Stimulated activated CD8-positive, alpha-beta memory T cell treated with anti-CD3 and anti-CD28 coated beads, Interleukin-2, amount 100 ng/mL, for 48 hours (primary cell): Measurements from ENCODE around the gene GPHA2.

Source experiments
- DNase-seq, 2 donors: peaks; one replicate each; pipeline ENCODE4 v3.0.0-alpha.2; 2020; ENCODE audit warnings: low read depth in 2 of 2

GPHA2 gene

DNA sequence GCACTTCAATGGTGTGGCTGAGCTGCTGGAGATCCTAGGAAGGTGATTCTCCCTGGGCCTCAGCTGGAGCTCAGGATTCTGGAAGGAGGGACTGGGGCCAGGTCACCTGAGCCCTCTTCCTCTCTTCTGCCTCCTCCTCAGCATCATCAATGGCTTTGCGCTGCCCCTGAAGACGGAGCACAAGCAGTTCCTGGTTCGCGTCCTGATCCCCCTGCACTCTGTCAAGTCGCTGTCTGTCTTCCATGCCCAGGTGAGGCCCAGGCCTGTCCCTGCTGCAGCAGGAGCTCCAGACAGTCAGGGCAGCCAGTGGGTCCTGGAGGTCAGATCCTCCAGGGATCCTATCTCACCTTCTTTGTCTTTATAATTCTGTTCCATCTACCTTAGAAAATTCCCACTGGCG, 5.4 kb downstream of the GPHA2 start:
- no peak for DNase-seq

DNA sequence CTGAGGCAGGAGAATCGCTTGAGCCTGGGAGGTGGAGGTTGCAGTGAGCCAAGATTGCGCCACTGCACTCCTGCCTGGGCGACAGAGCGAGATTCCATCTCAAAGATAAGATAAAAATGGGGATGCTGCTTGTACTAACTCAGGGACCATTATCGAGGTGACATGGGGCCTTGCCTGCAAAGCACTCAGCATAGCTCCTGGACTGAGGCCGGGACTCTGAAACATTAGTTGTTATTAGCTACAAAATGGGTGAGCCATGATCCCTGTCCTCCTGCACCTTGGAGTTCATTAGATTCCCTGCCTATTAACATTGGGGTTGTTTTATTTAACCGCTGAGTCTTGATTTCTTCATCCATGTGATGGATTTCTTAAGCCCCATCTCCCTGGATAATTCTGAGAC, 6.1 kb downstream of the GPHA2 start:
- DNase-seq, result no peak

DNA sequence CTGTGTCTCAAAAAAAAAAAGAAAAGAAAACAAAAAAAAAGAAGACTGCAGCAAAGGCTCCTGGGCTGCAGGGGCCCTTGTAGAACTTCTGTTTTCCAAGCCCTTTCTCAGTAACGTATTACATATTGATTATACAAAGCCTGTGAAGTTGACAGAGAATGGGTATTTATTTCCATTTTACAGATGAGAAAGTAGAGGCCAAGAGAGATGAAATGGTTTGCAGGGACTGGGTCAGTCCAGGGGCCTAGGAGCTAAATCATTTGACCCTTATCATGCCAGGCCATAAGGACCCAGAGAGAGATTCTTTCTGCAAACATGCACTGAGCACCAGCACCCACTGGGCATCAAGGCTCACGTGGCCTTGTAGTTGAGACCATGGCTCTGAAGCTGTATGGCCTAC, 6.7 kb downstream of the GPHA2 start:
- no peak for DNase-seq

DNA sequence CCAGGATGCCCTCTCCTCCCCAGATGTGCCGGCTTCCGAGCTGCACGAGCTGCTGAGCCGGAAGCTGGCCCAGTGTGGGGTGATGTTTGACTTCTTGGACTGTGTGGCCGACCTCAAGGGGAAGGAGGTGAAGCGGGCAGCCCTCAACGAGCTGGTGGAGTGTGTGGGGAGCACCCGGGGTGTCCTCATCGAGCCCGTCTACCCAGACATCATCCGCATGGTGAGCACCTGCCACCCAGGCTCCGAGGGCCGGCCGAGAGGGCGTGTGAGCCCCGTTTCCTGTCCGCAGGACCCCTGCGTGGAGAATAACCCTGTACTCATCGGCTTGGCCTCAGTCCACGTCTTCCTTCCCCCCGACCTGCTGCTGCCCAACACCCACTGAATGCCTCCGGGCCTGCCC, 9.0 kb downstream of the GPHA2 start:
- DNase-seq, result no peak

DNA sequence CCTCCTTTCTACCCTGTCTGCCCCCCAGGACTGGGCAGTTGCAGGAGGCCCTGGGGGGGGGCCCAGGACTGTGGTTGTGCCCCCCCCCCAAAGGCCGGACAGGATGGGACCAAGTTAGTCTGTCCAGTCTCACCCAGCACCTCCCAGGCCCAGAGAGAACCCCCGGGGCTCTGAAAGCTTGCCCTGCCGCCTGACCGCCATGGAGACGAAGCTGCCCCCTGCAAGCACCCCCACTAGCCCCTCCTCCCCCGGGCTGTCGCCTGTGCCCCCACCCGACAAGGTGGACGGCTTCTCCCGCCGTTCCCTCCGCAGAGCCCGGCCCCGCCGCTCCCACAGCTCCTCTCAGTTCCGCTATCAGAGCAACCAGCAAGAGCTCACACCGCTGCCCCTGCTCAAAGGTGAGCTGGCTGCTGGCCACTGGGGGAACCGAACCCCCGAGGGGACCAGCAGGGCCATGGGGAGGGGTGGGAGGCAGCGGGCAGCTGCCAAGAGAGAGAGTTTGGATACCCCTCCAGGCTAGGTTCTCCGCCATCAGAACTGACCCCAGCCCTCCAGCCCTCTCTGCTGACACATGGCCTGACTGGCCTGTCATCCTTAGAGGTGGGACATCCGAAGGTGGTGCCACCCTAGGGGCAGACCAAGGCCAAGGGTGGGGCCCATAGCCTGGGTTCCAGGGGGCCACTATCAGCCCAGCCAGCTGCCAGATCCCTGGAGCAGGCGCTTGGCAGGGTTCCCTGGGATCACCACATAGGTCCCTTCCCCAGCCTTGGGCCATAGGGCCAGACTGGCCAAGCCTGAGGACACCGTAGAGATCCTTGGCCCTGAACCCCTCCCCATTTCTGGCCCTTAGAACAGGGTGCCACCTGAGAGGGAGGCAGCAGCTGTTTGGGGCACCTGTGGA, 9.9 kb downstream of the GPHA2 start:
- no peak for DNase-seq

DNA sequence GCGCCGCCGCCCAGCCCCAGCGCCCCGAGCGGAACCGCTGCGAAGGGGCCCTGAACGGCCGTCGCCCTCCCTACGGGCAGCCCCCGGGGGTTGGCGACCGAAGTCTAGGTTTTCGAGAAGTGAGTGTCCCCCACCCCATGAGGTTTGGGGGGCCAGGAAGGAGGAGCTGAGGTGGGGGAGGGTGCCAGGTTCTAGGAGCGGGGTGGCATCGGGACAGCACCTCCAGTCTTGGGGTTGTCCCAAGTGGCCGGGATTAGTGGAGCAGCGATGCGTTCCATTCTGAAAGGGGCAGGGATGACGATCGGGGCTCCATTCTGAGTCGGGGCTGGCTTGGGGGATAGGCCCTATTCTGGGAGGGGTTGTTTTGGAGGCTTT, 10.8 kb downstream of the GPHA2 start:
- no peak for DNase-seq

DNA sequence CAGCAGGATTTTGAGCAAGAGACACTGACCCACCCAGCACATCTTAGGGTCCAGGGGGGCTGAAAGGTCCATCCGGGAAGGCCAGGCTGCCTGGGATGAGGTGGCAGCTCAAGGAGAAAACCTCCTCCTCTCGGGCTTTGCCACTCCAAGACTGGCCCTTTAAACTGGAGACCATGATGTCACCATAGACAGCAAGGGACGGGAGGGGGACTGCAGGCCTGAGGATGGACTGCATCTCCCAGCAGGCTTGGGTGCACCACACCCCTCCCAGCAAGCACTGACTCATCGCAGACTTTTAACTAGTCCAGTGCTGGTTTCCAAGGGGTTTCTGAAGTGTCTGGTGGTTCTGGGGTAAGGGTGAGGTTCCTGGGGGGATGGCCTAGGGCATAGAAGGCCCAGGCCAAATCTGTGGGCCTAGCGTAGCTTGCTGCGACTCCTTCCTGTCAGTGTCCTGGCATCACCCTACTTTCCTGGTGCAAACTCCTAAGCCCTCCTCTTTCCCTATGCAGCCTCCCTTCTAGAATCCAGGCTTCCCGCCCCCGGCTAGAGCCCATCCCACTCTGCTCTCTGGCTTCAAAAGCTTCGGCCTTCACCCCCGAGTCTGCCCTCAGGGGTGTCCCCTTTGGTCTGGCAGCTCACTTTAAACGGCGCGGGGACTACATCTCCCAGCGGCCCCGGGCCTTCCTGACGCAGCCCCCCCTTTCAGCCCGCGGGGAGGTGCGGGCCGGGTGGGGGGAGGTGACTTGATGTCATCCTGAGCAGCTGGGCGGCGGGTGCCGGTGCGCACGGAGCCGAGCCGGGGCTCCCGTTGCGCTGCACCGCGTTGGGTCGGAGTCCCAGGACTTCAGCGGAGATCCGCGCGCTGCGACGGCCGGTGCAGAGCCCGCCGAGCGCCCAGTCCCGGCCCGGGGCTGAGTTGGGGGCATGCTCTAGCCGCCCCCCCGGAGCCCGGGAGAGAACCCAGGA, 11.5 kb downstream of the GPHA2 start, which contains the start of gene PPP2R5B:
Gene PPP2R5B, plus strand, starts transcription at position 746 of the 966 bp plus-strand sequence. CDS start 1,046 bp downstream, outside the sequence.
- DNase-seq, result peak; percentile 80

DNA sequence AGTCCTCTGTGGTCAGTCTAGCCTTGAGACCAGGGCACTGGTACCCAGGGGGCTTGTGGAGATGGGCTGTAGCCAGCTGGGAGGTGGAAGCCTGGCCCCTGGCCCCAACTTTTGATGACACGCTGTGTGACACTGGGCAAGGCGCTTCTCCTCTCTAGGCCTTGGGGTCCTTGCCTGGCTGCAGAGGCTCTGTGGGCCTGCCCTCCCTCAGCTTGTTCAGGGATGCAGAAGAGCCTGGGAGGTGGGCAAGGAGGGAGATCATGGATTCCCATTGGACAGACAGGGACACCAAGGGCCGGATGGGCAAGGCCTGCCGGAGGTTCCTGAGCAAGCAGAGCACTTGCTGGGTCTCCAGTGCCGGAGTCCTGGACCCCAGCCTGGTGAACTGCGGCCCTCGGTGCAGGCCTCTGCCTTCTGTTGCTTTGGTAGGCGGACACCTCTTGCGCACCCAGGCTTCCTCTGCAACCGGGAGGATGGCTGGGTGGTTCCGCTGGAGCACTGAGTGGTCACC, 12.5 kb downstream of the GPHA2 start:
- no peak for DNase-seq

DNA sequence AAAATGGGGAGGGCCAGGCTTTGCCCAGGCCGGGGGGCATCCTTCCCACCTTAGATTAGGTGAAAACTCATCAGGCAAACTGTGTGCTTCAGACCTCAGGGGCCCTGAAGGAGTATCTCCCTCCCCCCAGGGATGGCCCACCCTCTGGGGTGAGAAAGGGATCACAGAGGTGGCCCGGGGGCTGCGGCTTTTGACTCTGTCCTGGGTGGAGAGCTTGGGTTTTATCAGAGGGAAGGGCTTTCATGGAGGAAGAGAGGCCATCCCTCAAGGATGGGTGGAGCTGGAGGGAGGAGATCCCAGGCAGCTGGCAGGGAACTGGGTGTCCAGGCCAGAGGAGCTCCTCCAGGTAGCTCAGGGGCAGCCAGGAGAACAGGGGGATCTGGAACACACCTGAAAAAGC, 14.3 kb downstream of the GPHA2 start:
- no peak for DNase-seq

DNA sequence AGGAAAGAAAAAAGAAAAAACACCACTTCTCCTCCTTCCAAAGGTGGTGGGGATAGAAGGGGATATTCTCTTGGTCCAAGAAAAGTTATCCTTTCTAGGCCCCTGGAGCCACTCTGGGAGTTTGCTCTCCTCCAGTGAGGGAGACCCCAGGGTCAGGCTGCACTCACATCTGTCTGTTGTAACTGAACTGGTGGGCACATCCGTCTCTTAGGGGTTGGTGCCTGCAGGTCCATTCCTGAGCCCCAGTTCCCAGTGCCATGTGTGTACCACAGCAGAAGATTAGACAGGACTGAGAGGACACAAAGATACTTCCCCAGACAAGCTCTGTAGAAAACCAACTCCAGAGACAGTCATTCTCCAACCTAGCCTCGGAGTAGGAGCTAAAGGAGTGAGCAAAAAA, 15.6 kb downstream of the GPHA2 start:
- no peak for DNase-seq

DNA sequence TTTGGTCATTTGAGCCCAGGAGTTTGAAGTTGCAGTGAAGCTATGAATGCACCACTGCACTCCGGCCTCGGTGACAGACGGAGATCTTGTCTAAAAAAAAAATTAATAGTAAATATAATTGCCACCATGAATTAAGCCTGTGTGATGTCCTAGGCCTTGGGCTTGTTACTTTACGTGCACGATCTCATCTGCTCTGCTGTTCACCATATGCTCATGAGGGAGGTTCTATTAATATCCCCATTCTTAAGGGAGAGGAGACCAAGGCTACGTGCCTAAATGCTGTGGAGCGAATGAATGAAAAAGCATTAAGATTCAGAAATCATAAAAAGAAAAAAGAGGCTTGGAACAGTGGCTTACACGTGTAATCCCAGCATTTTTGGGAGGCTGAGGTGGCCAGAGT, 16.1 kb downstream of the GPHA2 start:
- DNase-seq, result no peak

DNA sequence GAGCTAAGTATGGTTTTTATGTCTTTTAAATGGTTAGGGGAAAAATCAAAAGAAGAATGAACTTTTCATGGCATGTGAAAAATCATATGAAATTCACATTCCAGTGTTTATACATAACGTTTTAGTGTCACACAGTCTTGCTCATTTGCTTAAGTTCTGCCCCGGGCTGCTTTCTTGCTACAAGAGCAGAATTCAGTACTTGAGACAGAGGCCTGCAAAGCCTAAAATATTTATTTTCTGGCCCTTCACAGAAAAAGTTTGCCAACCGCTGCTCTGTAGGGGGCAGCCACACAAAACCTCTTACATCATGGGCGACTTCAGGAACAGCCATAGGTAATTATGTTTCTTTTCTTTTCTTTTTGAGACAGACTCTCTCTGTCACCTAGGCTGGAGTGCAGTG, 17.7 kb downstream of the GPHA2 start:
- no peak for DNase-seq

DNA sequence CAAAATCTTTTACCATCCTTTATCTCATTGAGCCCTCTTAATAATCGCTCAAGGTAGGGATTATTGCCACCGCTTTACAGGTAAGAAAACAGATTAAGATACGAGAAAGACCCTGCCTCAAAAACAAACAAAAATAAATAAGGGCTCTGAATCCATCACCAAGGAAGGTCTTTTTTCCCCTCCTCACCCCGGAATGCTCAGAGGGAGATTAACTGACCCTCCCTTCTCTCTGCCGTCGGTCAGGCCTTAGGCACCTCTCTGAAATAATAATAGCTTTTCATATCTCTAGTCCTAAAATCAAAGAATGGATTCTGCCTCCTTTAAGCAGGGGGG, 18.1 kb downstream of the GPHA2 start:
- DNase-seq, result no peak

DNA sequence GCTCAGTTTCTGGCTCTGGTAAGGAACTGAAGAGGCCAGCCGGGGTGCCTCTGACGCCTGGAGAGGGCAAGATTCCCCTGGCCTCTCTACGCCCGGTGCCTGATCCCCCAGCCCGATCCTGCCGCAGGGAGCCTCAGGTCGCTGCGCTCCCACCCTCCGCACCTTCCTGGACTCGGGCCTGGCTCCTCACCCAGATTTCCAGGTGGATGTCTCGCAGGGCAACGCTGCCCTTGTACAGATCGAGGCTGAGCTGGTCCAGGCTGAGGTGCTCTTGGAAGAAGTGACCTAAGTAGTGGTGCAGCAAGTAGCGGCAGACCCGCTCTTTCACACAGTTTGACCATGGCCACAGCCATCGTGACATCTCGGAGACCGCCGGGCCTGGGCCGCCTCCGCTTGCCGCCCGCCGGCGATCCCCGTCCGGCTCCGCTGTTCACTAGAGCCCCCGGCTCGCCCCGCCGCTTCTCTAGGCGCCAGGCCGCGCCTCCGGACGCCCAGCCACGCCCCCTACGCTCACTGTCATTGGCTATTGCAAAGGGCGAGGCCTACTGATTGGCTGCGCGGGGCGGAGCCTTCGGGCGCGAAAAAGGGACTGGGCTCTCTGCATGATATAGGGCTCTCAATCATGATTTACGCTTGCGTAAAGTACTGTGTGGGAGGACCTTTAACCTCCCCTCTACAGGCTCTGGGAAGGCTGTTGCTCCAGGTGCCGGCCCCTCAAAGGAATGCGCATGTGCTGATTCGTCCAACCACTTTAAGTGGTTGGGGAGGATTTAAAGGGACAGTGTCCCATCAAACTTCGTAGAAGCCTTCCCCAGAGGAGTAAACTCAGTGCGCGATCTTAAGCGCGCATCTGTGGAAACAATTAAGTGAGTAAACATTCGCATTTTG, 18.7 kb downstream of the GPHA2 start, which contains the start of gene ATG2A:
Gene ATG2A, minus strand, starts transcription at position 435 of the 888 bp plus-strand sequence. Its CDS starts 74 bp downstream, at position 361.
- DNase-seq, result peak; percentile 98 to 99

DNA sequence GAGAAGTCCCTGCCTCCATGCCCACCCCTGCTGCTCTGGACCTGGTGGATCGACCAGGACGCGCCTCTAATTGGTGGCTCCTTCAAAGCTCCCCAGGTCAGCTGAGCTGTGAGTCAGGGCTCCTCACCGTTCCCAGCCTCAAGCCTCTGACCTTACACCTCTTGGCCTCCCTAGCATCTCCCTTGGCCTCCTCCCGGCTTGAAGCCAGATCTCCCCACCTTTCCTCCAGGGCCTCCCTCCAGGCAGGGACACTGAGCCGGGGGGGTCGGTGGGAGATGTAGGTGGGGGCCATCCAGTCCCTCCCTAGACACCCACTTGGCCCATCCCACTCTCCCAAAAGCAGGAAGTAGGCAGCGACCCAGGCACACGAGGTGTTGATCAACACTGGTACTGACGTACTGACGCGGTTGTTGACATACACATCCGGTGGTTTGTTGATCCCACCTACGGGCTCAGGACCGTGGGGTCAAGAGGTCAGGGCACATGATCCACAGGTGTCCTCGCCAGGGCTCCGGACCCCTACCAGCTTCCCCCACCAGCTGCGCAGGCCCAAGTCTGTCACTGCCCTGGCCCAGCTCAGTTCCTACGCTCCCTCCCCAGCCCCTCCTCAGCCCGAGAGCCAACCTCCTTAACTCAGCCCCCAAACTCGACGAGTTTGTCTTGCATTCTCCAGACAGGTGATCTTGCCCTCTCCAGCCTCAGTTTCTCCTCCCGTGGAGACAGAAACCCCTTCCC, 19.5 kb downstream of the GPHA2 start:
- DNase-seq, result no peak

DNA sequence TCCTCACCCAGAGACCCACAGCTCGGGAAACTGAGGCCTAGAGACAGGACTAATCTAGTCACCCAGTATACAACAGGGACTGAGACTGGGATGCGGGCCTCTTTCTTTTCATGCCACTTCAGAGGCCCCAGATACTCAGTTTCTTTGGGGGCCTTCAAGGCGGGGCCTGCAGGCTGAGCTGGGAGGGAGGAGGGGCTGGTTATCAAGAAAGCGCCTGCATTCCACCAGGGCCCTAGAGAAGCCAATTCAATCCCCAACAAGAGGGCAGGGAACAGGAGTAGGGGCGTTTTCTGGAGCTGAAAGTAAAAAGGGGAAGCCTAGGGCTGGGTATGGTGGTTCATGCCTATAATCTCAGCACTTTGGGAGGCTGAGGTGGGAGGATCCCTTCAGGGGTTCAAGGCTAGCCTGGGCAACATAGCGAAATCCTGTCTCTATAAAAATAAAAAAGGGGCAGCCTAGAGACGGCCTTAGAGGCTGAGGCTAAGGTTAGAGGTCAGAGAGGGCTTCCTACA, 20.3 kb downstream of the GPHA2 start:
- DNase-seq, result no peak

DNA sequence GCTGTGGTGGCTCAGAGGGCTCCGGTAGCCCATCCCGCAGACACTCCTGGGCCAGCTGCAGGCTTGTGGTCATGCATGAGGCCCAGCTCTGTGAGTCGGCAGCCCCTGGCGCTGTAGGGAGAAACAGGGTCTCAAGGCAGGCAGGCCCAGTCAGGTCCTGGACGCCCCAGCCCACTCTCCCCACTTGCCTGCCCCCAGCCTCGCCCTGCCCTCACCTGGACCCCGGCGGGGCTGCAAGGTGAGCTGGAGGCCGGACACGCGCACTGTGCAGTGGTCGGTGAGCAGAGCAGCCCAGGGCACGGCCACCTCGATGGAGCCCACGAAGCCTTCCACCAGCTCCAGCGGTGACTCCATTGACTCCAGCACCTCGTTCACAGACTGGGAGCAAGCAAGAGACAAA, 21.6 kb downstream of the GPHA2 start:
- no peak for DNase-seq

DNA sequence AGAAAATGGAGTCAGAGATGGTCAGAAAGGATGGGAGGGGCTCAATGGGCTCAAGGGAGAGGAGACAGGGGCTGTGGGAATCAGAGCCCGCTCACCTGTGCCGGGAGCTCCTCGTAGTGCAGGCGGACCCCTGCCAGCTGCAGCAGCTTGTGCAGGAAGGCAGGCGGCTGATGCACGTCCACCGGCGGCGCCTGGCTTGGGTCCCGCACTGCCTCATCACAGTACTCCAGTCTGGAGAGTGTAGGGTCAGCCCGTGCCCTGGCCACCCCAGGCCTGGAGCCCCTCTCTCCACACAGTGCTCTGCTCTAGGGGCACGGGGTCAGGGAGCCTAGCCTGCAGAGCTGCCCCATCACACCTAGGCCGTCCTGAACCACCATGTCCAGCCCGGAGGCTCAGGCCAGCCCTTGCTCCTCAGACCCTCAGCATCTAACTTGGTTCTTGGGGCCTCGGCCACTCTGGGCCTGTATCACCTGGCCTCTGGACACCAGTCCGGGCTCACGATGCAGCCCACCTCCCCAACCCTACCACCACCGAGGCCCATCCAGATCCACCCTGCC, 22.4 kb downstream of the GPHA2 start:
- no peak for DNase-seq

DNA sequence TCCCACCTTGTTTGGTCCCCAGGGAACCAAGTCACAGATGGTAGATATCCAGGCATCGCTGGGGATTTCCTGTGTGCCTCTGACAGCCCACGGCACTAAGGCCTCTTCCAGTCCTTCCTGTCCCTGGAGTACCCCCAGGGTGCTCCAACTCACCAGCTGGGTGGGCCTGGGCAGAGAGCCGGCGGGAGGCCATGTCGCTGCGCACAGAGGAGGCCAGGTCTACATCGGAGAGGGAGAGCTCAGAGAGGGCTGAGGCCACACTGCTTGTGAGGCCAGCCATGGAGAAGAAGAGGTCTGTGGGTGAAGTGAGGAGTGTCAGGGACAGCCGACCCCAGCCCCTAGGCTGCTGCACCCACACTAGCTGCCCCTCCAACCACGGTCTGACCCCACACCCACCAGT, 24.0 kb downstream of the GPHA2 start:
- DNase-seq, result no peak

DNA sequence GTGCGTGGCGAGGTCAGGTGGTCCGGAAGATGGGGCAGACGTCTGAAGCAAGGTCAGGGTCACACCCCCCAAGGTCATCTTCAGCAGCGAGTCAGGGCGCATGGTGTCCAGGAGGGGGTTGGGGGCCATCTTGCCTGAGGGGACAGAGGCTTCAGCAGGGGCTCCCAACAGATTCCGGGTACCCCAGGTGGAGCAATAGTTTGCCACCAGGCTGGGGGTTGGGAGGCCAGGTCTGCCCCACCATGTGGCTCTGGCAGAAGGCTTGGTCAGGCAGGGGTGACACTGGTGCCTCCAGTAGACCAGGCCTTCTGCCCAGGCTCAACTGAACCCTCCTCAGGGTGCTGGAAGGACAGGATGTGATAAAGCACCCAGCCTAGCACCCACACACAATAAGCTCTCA, 24.6 kb downstream of the GPHA2 start:
- no peak for DNase-seq
